GM18867 (cell line): Measurements from ENCODE around the gene FBXL12.
A peak's percentile ranks its signal among the peaks of the same experiment; 100 is the strongest.
"Not testable (repeated sequence)": the region's sequence is repeated elsewhere in the genome, so short reads cannot be mapped to it uniquely, and the experiment has no call there.

Experiments
- ATAC-seq: cut with Tn5 transposase; IDR thresholded peaks from one replicate; pipeline ENCODE4 v1.9.1; 2021; ENCODE audit warnings: mild to moderate bottlenecking, moderate library complexity; ENCODE audit not compliant: unreplicated experiment

FBXL12 gene

GRCh38 chr19:9839415-9839814 is 20.5 kb upstream of the FBXL12 start:
- ATAC-seq: no peak

- ATAC-seq: no peak
These were observed 19.4 kb upstream of the FBXL12 start for GRCh38 chr19:9838324-9838723.

- ATAC-seq: no peak
These were observed 17.1 kb upstream of the FBXL12 start for GRCh38 chr19:9836021-9836420.

GRCh38 chr19:9835507-9835949 is 16.6 kb upstream of the FBXL12 start:
- ATAC-seq: peak; percentile 15

GRCh38 chr19:9834726-9835506 is 16.0 kb upstream of the FBXL12 start, which contains the start of gene PIN1:
PIN1 (plus strand) TSS chr19:9835318; CDS start chr19:9835345, 27 bp downstream.
- ATAC-seq: peak; percentile 94

- no peak for ATAC-seq
These were observed 15.4 kb upstream of the FBXL12 start for GRCh38 chr19:9834307-9834725.

GRCh38 chr19:9828551-9829063 is 9.7 kb upstream of the FBXL12 start:
- ATAC-seq: no peak

- peak; percentile 91 for ATAC-seq
These were observed 8.7 kb upstream of the FBXL12 start, which contains the start of gene UBL5 for GRCh38 chr19:9827289-9828238. UBL5 (plus strand) TSS chr19:9827918; CDS start chr19:9828338, 420 bp downstream.

GRCh38 chr19:9823816-9824215 is 4.9 kb upstream of the FBXL12 start:
- no peak for ATAC-seq

GRCh38 chr19:9820034-9820433 is 1.2 kb upstream of the FBXL12 start:
- ATAC-seq: not testable (repeated sequence)

- ATAC-seq: no peak
These were observed 674 bp upstream of the FBXL12 start for GRCh38 chr19:9819596-9819909.

GRCh38 chr19:9818175-9818733 is 625 bp downstream of the FBXL12 start:
- ATAC-seq: no peak

GRCh38 chr19:9811139-9811538 is 7.7 kb downstream of the FBXL12 start:
- no peak for ATAC-seq

GRCh38 chr19:9808855-9809824 is 9.7 kb downstream of the FBXL12 start:
- ATAC-seq: no peak

GRCh38 chr19:9806803-9807202 is 12.1 kb downstream of the FBXL12 start:
- ATAC-seq: no peak

GRCh38 chr19:9801976-9802375 is 16.9 kb downstream of the FBXL12 start:
- ATAC-seq: no peak

GRCh38 chr19:9799162-9799561 is 19.7 kb downstream of the FBXL12 start:
- ATAC-seq: no peak

GRCh38 chr19:9797871-9798270 is 21.0 kb downstream of the FBXL12 start:
- ATAC-seq: no peak

- no peak for ATAC-seq
These were observed 22.6 kb downstream of the FBXL12 start for GRCh38 chr19:9796113-9796773.
